H1 (cell line): ENCODE results near the gene CD47. TPM values are rescaled to one million over a fixed set of nuclear protein-coding genes. Genes with fewer than 3 reads are reported as not detected.

Experiments
- CTCF ChIA-PET: fragments of 300-600 bp; sonication (Branson Sonifier 250); formaldehyde crosslinking; loops from one replicate; lab custom pipeline; 2021; ENCODE audit not compliant: partially characterized antibody; lab: Charles Lee
- POLR2A ChIA-PET: fragments of 300-600 bp; sonication (Branson Sonifier 250); formaldehyde crosslinking; loops from one replicate; lab custom pipeline; 2021; ENCODE audit warnings: inconsistent platforms; ENCODE audit not compliant: partially characterized antibody; lab: Charles Lee
- DNase-seq, 2 experiments: peaks; one replicate each; pipeline versions ENCODE4 v3.0.0 to v3.0.0-alpha.2; 2010 to 2022; ENCODE audit warnings: low spot score in 2 of 2, low read depth in 1 of 2, mixed read lengths in 1 of 2
- FAIRE-seq: peaks from 2 replicates; lab custom pipeline; 2011; peaks lifted over from hg19 to GRCh38; lab: Jason Lieb, UNC
- H2AFZ ChIP-seq: 2 replicates; pipeline ENCODE4 v1.8.1; 2012; ENCODE audit warnings: low read length, inconsistent platforms
- H2AK5ac ChIP-seq: 2 replicates; pipeline ENCODE4 v1.6.1; 2013; ENCODE audit warnings: low read depth, low read length
- H2BK120ac ChIP-seq: replicated peaks from 2 replicates; pipeline ENCODE3; 2013; ENCODE audit warnings: low read depth, low read length, inconsistent platforms
- H2BK12ac ChIP-seq: 2 replicates; pipeline ENCODE4 v1.6.1; 2013; ENCODE audit warnings: low read depth, low read length
- H2BK15ac ChIP-seq: 2 replicates; pipeline ENCODE4 v1.6.1; 2013; ENCODE audit warnings: low read length
- H2BK20ac ChIP-seq: 2 replicates; pipeline ENCODE4 v1.6.1; 2013; ENCODE audit warnings: low read length
- H2BK5ac ChIP-seq: 2 replicates; pipeline ENCODE4 v1.6.1; 2013; ENCODE audit warnings: low read depth, low read length
- H3K14ac ChIP-seq: 2 replicates; pipeline ENCODE4 v1.6.1; 2013; ENCODE audit warnings: inconsistent platforms; ENCODE audit not compliant: insufficient read length
- H3K18ac ChIP-seq: 2 replicates; pipeline ENCODE4 v1.6.1; 2013; ENCODE audit warnings: low read length; ENCODE audit errors: extremely low read depth
- H3K23ac ChIP-seq: 2 replicates; pipeline ENCODE4 v1.6.1; 2013; ENCODE audit warnings: inconsistent platforms; ENCODE audit not compliant: insufficient read length
- H3K23me2 ChIP-seq: 2 replicates; pipeline ENCODE4 v1.6.1; 2013; ENCODE audit warnings: low read depth, low read length
- H3K27ac ChIP-seq: 2 replicates; pipeline ENCODE4 v1.6.1; 2011; ENCODE audit warnings: low read depth, low read length, inconsistent platforms
- H3K27me3 ChIP-seq, 4 experiments: replicated peaks in 1 of 4; 1 replicate in 1 of 4; 2 replicates in 3 of 4; pipeline versions ENCODE4 v1.6.1 to v1.8.1; 2011 to 2013; ENCODE audit warnings: low read length in 3 of 4, mild to moderate bottlenecking in 3 of 4, inconsistent platforms in 2 of 4, mixed read lengths in 2 of 4, moderate library complexity in 1 of 4; ENCODE audit not compliant: control insufficient read depth in 3 of 4, insufficient read depth in 3 of 4; ENCODE audit errors: extremely low read depth in 1 of 4
- H3K36me3 ChIP-seq, 4 experiments: 2 replicates each; pipeline versions ENCODE4 v1.6.1 to v1.8.1; 2011 to 2013; ENCODE audit warnings: mild to moderate bottlenecking in 4 of 4, low read length in 3 of 4, moderate library complexity in 2 of 4, control low read depth in 1 of 4, inconsistent platforms in 1 of 4; ENCODE audit not compliant: insufficient read depth in 4 of 4, control insufficient read depth in 2 of 4
- H3K4ac ChIP-seq: replicated peaks from 2 replicates; pipeline ENCODE3; 2013; ENCODE audit warnings: low read length, low read depth, mixed read lengths, inconsistent platforms; ENCODE audit not compliant: insufficient read length
- H3K4me1 ChIP-seq, 4 experiments: replicated peaks in 1 of 4; 1 replicate in 1 of 4; 2 replicates in 3 of 4; pipeline versions ENCODE4 v1.6.1 to v1.8.1; 2011 to 2013; ENCODE audit warnings: low read length in 3 of 4, inconsistent platforms in 2 of 4, mixed read lengths in 1 of 4; ENCODE audit not compliant: insufficient read depth in 4 of 4, control insufficient read depth in 3 of 4
- H3K4me2 ChIP-seq, 2 experiments: 2 replicates each; pipeline versions ENCODE4 v1.6.1 to v1.8.1; 2011 to 2013; ENCODE audit warnings: low read depth in 2 of 2, low read length in 2 of 2, control low read depth in 1 of 2, inconsistent platforms in 1 of 2, mild to moderate bottlenecking in 1 of 2; ENCODE audit not compliant: insufficient read depth in 1 of 2
- H3K4me3 ChIP-seq, 4 experiments: fragments of 200-600, 300-600 bp in 1 of 4; sonication (generic), shearing (Covaris generic), sonication (Bioruptor Twin) in 1 of 4; 2 replicates each; pipeline versions ENCODE4 v1.5.1 to v1.8.1; 2011 to 2016; ENCODE audit warnings: low read length in 4 of 4, low read depth in 3 of 4, control low read depth in 2 of 4, inconsistent platforms in 2 of 4, mild to moderate bottlenecking in 2 of 4, mixed read lengths in 1 of 4, moderate library complexity in 1 of 4; ENCODE audit not compliant: insufficient read depth in 2 of 4; ENCODE audit errors: extremely low read depth in 1 of 4
- H3K56ac ChIP-seq: replicated peaks from 2 replicates; pipeline ENCODE3; 2013; ENCODE audit warnings: low read depth, mild to moderate bottlenecking, mixed read lengths, low read length, inconsistent platforms; ENCODE audit not compliant: insufficient read length
- H3K79me1 ChIP-seq: 2 replicates; pipeline ENCODE4 v1.6.1; 2013; ENCODE audit warnings: low read depth, low read length, control low read depth
- H3K79me2 ChIP-seq, 2 experiments: 2 replicates each; pipeline versions ENCODE4 v1.6.1 to v1.8.1; 2012 to 2013; ENCODE audit warnings: low read length in 2 of 2, mild to moderate bottlenecking in 2 of 2, inconsistent platforms in 1 of 2; ENCODE audit not compliant: insufficient read depth in 2 of 2, control insufficient read depth in 1 of 2
- H3K9ac ChIP-seq, 4 experiments: replicated peaks in 1 of 4; 1 replicate in 1 of 4; 2 replicates in 3 of 4; pipeline versions ENCODE4 v1.6.1 to v1.8.1; 2011 to 2013; ENCODE audit warnings: low read depth in 3 of 4, low read length in 3 of 4, control low read depth in 2 of 4, mild to moderate bottlenecking in 2 of 4, moderate library complexity in 2 of 4, inconsistent platforms in 1 of 4; ENCODE audit errors: extremely low read depth in 1 of 4
- H3K9me3 ChIP-seq, 2 experiments: 2 replicates each; pipeline versions ENCODE4 v1.6.1 to v1.8.1; 2012 to 2013; ENCODE audit warnings: mild to moderate bottlenecking in 2 of 2, moderate library complexity in 2 of 2, control low read depth in 1 of 2, inconsistent platforms in 1 of 2, low read depth in 1 of 2, low read length in 1 of 2, mixed read lengths in 1 of 2; ENCODE audit not compliant: insufficient read depth in 2 of 2
- H4K20me1 ChIP-seq, 2 experiments: replicated peaks in 1 of 2; 2 replicates each; pipeline versions ENCODE3 to v1.8.1; 2011 to 2013; ENCODE audit warnings: inconsistent platforms in 2 of 2, low read length in 2 of 2, mild to moderate bottlenecking in 1 of 2; ENCODE audit not compliant: insufficient read depth in 2 of 2, control insufficient read depth in 1 of 2
- H4K5ac ChIP-seq: 2 replicates; pipeline ENCODE4 v1.6.1; 2013; ENCODE audit warnings: low read length, low read depth, mixed read lengths, inconsistent platforms; ENCODE audit not compliant: insufficient read length
- H4K8ac ChIP-seq: 2 replicates; pipeline ENCODE4 v1.8.0; 2013; ENCODE audit warnings: mild to moderate bottlenecking, moderate library complexity, low read length, inconsistent platforms; ENCODE audit not compliant: insufficient read depth; ENCODE audit errors: extremely low read depth
- H4K91ac ChIP-seq: replicated peaks from 2 replicates; pipeline ENCODE3; 2013; ENCODE audit warnings: low read length, mixed read lengths, inconsistent platforms; ENCODE audit not compliant: insufficient read length
- BCL11A ChIP-seq, 2 experiments: IDR thresholded peaks; one replicate each; pipeline ENCODE4 v1.6.1; 2011; ENCODE audit warnings: low read depth in 2 of 2, low read length in 2 of 2, mild to moderate bottlenecking in 2 of 2
- CBX8 ChIP-seq: fragments of 300-800, 300-1000 bp; sonication (generic); IDR thresholded peaks from 2 replicates; pipeline ENCODE4 v1.7.1; 2016; ENCODE audit warnings: low read depth, low read length, borderline replicate concordance
- HDAC2 ChIP-seq, 2 experiments: fragments of 300-600 bp in 1 of 2; sonication (generic) in 1 of 2; IDR thresholded peaks; 2 replicates each; pipeline ENCODE4 v1.6.1; 2011 to 2012; ENCODE audit warnings: low read depth in 2 of 2, low read length in 2 of 2, mild to moderate bottlenecking in 2 of 2, moderate library complexity in 2 of 2, borderline replicate concordance in 1 of 2, inconsistent platforms in 1 of 2
- POU5F1 ChIP-seq: IDR thresholded peaks from 2 replicates; pipeline ENCODE4 v1.6.1; 2011; ENCODE audit warnings: low read depth, mild to moderate bottlenecking, low read length, moderate library complexity
- RFX5 ChIP-seq: IDR thresholded peaks from 2 replicates; pipeline ENCODE4 v1.6.1; 2011; ENCODE audit warnings: low read depth, low read length, improper control_type of control experiment, borderline replicate concordance
- RNF2 ChIP-seq: fragments of 200-900, 300-1000 bp; sonication (generic); IDR thresholded peaks from 2 replicates; pipeline ENCODE4 v1.7.1; 2016; ENCODE audit warnings: borderline replicate concordance, low read depth, mild to moderate bottlenecking, antibody characterized with exemption, low read length; ENCODE audit not compliant: poor library complexity, severe bottlenecking; ENCODE audit errors: missing control alignments
- RXRA ChIP-seq: IDR thresholded peaks from 2 replicates; pipeline ENCODE4 v1.6.1; 2011; ENCODE audit warnings: low read depth, mild to moderate bottlenecking, low read length, moderate library complexity; ENCODE audit not compliant: insufficient read depth
- SIX5 ChIP-seq: IDR thresholded peaks from 2 replicates; pipeline ENCODE4 v1.6.1; 2011; ENCODE audit warnings: mild to moderate bottlenecking, low read depth, low read length
- TAF1 ChIP-seq: IDR thresholded peaks from 2 replicates; pipeline ENCODE4 v1.6.1; 2011; ENCODE audit warnings: mild to moderate bottlenecking, low read depth, low read length
- TCF12 ChIP-seq: IDR thresholded peaks from 2 replicates; pipeline ENCODE4 v1.6.1; 2011; ENCODE audit warnings: low read depth, mild to moderate bottlenecking, low read length
- USF2 ChIP-seq: IDR thresholded peaks from 2 replicates; pipeline ENCODE4 v1.6.1; 2011; ENCODE audit warnings: low read length, improper control_type of control experiment
- WGBS, 2 experiments: shearing (Covaris generic) in 1 of 2; methylation state at CpG; one replicate each; pipeline versions ENCODE4 v1.1.6 to v1.1.7; 2013 to 2015; ENCODE audit warnings: low lambda C conversion rate in 2 of 2, mixed read lengths in 2 of 2, inconsistent platforms in 1 of 2, low coverage in 1 of 2, missing lambda C conversion rate in 1 of 2; ENCODE audit not compliant: insufficient replicate concordance in 2 of 2, insufficient coverage in 1 of 2, insufficient read length in 1 of 2; ENCODE audit errors: extremely low coverage in 1 of 2, missing lambda C conversion rate in 1 of 2; 5-methylcytosine and 5-hydroxymethylcytosine counted together
- polyA plus RNA-seq, 7 experiments: library from polyadenylated mRNA; depleted of rRNA in 3 of 7; stranded (reverse) in 5 of 7; unstranded in 2 of 7; fragments of >200 nt in 5 of 7; fragments of 200-250 nt in 2 of 7; gene quantifications; 1 replicate in 5 of 7; 2 replicates in 1 of 7; 4 replicates in 1 of 7; pipeline versions ENCODE4 v1.2.1 to v1.2.3, GENCODE V29; 2011 to 2013; ENCODE audit warnings: missing spikeins in 2 of 7, mixed read lengths in 2 of 7
- total RNA-seq: library from RNA; stranded (reverse); fragmentation: NEBNext Ultra II Directional; extraction: Animal tissue kit (Norgen Biotek cat#: 25700); gene quantifications from 2 replicates; pipeline ENCODE4 v1.2.1, GENCODE V29; 2021

Gene CD47
- total and polyA plus RNA-seq, 2 of the 8 experiments (the other 6 are each of a cell fraction or from before 2014, with no cell fraction given) = 14.4 to 19.3 TPM

- FAIRE-seq = no peak
- no peak overlapping the region for H3K27ac ChIP-seq
- no peak overlapping the region for H3K4me3 ChIP-seq
- no peak overlapping the region for H4K5ac ChIP-seq
- H3K4me1 ChIP-seq = peaks cover 0 to 5% (median 0%) of the 10 kb centered on the region in 4 experiments; a peak in 1 of 7 replicates
- no peaks in the 10 kb centered on the region for H3K23me2 ChIP-seq
- H4K20me1 ChIP-seq = no peaks in the 10 kb centered on the region
- H2BK20ac ChIP-seq = no peak overlapping the region
- POLR2A ChIA-PET = interaction anchor here (0.6 kb wide), 1 partner anchor 370 kb away, joined by 3 read pairs; no protein-coding TSS in a partner anchor
- H3K4me2 ChIP-seq = no peak overlapping the region
- H2BK120ac ChIP-seq = no peak overlapping the region
- H4K91ac ChIP-seq = no peak overlapping the region
- no peak overlapping the region for H3K4ac ChIP-seq
- no peak overlapping the region for H2BK12ac ChIP-seq
- H3K23ac ChIP-seq = no peak overlapping the region
- H2AFZ ChIP-seq = no peak overlapping the region
- H4K8ac ChIP-seq = no peak overlapping the region
- H3K56ac ChIP-seq = no peak overlapping the region
- H3K14ac ChIP-seq = no peak overlapping the region
- no peaks in the 10 kb centered on the region for H3K79me1 ChIP-seq
- H2BK15ac ChIP-seq = no peak overlapping the region
- H3K18ac ChIP-seq = no peak overlapping the region
- CTCF ChIA-PET = interaction anchor here (1.3 kb wide), 1 partner anchor 40 kb away, joined by 4 read pairs; no protein-coding TSS in a partner anchor
- no peaks in the 10 kb centered on the region for H3K36me3 ChIP-seq
- no peak overlapping the region for H2AK5ac ChIP-seq
- DNase-seq = no peak
- no peaks in the 10 kb centered on the region for H3K27me3 ChIP-seq
- 88% methylated on average over 6 of the region's 6 CpGs; no CpG with 5 or more reads in 1 of the 2 experiments for WGBS, 2 experiments
- no peak overlapping the region for H3K9ac ChIP-seq
- no peaks in the 10 kb centered on the region for H3K79me2 ChIP-seq
- H2BK5ac ChIP-seq = no peak overlapping the region
- no peaks in the 10 kb centered on the region for H3K9me3 ChIP-seq
- TF ChIP-seq SIX5 (no peak), RFX5 (no peak), TCF12 (no peak), POU5F1 (no peak), BCL11A (IDR thresholded peaks at IDR 0.05; ENCODE audit: low read depth in 2 of 2, low read length in 2 of 2) (no peak), USF2 (no peak), RXRA (no peak), CBX8 (no peak), RNF2 (no peak), TAF1 (no peak), HDAC2 (IDR thresholded peaks at IDR 0.05; ENCODE audit: borderline replicate concordance in 1 of 2, low read depth in 2 of 2, low read length in 2 of 2) (no peak)
Measured at GRCh38 chr3:108117241-108117775, 26.5 kb upstream of the CD47 start.
